ENCODE measurements around the gene MRPL30.
"Not testable (repeated sequence)": the region's sequence is repeated elsewhere in the genome, so short reads cannot be mapped to it uniquely, and the experiment has no call there.

Gene MRPL30

DNA sequence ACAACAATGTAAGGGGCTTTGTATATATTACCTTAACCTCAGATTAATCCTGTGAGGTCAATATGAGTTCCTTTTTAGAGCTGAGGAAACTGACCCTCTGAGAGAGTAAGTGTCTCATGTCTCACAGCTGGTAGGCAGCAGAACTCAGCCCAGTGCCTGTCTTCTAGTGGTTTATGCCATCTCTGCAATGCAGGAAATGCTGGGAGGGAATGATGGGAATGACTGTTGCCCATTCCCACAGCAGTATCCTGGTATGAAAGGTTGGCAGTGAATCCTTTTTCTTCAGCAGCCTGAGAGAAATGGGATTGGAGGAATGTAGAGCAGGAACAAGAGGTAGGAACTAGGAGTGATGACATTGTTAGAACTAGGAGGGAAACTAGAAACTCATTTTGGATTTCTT, 6.0 kb downstream of the MRPL30 start:
- DNase-seq: no peak

- DNase-seq: no peak
Measured at GRCh38 chr2:99188357-99188756, 7.4 kb downstream of the MRPL30 start.

GRCh38 chr2:99190548-99190947, 9.6 kb downstream of the MRPL30 start:
- DNase-seq: no peak

GRCh38 chr2:99192364-99192763, 11.4 kb downstream of the MRPL30 start:
- not testable (repeated sequence) for DNase-seq

GRCh38 chr2:99198103-99198841, 17.3 kb downstream of the MRPL30 start:
- no peak for DNase-seq

DNA sequence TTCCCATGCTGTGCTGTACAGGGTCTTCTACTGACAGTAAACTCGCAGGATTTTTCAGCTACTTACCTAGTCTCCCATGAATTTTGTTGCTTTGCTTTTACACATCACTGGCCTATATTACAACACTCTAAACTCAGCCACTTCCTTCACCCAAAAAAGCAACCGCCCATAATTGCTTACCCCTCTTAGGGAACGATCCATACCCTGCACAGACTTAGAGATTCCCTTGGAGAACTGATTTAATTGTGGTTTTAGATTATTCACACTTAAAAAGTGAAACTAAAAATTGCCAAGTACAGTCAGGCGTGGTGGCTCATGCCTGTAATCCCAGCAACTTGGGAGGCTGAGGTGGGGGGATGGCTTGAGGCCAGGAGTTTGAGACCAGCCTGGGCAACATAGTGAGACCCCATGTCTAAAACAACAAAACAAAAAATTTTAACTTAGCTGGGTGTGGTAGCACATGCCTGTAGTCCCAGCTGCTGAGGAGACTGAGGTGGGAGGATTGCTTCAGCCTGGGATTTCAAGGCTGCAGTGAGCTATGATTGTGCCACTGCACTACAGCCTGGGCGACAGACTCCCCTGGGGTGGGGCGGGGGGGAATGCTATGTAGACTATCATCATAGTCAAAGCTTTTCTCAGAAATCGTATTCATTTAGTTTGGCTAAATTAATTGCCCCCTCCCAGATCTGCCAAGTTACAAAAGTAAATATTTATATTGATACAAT, 19.3 kb downstream of the MRPL30 start:
- no peak for DNase-seq

DNA sequence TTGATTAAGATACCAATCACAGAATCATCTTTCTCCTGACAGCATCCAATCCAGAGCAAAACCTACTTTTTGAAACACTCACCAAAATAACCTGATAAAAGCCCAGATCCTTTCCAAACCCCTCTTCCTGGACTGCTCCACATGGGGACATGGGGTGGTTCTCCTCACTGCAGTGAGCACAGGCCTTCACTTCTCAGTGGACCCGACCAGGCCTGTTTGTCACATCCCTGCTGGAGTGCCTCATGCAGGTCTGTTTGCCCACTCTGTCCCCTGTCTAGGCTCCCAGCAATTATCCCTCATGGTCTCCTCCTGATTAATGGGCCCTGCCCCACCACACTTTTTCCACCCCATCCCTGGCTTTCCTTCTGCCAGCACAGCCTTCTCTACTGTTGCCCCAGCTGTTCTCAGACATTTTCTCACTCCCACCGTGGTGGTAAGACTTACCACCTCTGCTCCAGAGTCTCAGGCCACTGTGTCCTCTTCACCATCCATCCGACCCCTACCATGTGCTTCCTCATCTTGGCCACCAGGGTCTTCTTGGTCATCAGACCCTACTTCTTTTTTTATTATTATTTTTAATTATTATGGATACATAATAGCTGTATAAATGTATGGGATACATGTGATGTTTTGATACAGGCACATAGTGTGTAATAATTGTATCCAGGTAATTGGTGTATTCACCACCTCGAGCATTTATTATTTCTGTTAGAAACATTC, 21.1 kb downstream of the MRPL30 start:
- no peak for DNase-seq

GRCh38 chr2:99205491-99205890, 24.5 kb downstream of the MRPL30 start:
- DNase-seq: no peak

- no peak for DNase-seq
Measured at GRCh38 chr2:99216096-99216495, 35.1 kb downstream of the MRPL30 start.

DNA sequence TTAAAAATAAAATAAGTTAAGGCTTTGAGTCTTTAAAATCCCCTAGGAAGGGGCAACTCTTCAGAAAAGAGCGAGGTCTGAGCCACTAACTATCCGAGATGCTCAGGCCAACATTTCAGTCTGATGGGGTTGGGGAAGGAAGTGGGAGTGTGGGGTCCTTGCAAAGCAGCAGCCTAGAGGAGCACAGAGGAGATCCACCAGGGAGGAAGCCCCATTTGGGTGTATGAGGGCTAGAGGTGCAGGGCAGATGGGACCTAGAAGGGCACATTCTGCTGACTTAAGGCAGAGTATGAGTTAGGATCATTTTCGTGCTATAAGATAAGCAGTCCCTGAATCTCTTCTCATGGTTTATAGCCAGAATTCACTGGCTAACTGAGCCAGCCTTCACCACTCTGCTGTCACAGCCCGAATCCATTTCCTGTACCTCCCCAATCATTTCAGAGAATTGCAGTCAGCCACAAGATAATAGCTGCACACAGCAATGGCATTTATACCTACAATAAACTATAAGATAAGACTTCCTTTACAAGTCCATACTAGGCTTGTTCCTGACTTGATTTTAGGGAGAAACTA, 37.0 kb downstream of the MRPL30 start:
- DNase-seq: no peak

DNA sequence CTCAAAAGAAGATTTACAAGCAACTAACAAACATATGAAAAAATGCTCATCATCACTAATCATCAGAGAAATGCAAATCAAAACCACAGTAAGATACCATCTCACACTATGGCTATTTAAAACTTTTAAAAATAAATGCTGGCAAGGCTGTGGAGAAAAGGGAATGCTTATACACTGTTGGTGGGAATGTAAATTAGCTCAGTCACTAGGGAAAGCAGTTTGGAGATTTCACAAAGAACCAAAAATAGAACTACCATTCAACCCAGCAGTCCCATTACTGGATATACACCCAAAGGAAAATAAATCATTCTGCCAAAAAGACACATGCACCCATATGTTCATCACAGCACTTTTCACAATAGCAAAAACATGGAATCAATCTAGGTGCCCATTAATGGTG, 52.2 kb downstream of the MRPL30 start:
- DNase-seq: not testable (repeated sequence)

- DNase-seq: no peak
Measured at GRCh38 chr2:99238599-99238998, 57.6 kb downstream of the MRPL30 start.

DNA sequence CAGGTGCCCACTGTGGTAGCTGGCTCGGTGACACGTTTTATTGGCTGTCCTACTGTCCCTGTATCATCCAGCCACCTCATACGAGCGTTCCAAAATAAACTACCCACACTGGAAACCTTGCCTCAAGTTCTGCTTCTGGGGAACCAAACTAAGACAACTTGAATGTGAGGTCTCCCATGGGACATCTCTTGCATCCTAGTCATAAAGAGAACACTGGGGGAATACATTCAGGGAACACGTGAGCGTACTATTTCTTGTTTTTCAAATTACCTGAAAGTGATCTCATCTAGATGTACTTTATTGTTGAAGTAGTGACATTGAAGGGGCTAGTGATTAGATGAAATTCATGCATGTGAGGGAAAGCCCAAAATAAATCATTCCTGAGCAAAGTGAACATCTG, 59.4 kb downstream of the MRPL30 start:
- no peak for DNase-seq

DNA sequence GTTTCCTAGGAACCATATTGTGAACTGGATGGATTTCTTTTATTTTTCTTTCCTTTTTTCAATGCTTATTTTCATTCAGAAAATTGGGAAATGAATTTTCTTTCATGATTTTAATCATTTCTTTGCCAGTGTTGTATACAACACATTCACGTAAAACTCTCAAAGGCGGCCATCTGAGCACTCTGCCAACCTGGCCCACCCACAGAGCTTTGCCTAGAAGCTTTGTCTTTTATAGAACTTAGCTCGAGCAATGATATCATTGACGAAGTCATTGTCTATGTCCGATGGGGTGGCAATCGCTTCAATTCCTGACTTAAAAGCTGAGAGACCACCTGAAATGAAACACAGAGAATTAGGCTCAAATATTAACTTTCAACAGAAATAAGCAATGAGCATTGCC, 61.2 kb downstream of the MRPL30 start:
- no peak for DNase-seq

All from left hindlimb (tissue), 1 donor.